NCI-H446 (cell line): ENCODE measurements around the gene SYAP1.
"Not testable (repeated sequence)": the region's sequence is repeated elsewhere in the genome, so short reads cannot be mapped to it uniquely, and the experiment has no call there.

Source experiments
- DNase-seq, 2 experiments: peaks; one replicate each; lab custom pipeline; 2025; lab: John Stamatoyannopoulos, UW

Gene SYAP1, protein sequence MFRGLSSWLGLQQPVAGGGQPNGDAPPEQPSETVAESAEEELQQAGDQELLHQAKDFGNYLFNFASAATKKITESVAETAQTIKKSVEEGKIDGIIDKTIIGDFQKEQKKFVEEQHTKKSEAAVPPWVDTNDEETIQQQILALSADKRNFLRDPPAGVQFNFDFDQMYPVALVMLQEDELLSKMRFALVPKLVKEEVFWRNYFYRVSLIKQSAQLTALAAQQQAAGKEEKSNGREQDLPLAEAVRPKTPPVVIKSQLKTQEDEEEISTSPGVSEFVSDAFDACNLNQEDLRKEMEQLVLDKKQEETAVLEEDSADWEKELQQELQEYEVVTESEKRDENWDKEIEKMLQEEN

GRCh38 chrX:16719334-16720084 is at the start of gene SYAP1:
SYAP1 (plus strand) TSS chrX:16719612; CDS start chrX:16719725, 113 bp downstream.
- DNase-seq: peak; percentile 92 to 95

DNA sequence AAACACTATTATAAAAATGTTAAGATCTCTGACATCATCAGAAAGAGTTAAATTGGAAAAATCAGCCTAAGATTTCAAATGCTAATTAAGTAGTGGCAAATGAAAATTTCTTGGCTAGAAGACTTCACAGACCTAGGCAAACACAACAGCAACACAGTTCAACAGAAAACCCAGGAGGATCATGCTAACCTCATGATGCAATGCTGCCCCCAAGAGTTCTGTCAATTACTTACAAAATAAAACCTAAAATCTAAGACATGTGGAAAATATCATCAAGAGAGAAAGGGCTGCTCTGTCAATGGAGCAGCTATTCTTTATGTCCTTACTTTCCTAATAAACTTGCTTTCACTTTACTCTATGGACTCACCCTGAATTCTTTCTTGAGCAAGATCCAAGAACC is 48.4 kb upstream of the SYAP1 start:
- peak in 1 of 2 experiments; percentile 1 for DNase-seq

GRCh38 chrX:16678689-16679088 is 40.7 kb upstream of the SYAP1 start:
- no peak for DNase-seq

DNA sequence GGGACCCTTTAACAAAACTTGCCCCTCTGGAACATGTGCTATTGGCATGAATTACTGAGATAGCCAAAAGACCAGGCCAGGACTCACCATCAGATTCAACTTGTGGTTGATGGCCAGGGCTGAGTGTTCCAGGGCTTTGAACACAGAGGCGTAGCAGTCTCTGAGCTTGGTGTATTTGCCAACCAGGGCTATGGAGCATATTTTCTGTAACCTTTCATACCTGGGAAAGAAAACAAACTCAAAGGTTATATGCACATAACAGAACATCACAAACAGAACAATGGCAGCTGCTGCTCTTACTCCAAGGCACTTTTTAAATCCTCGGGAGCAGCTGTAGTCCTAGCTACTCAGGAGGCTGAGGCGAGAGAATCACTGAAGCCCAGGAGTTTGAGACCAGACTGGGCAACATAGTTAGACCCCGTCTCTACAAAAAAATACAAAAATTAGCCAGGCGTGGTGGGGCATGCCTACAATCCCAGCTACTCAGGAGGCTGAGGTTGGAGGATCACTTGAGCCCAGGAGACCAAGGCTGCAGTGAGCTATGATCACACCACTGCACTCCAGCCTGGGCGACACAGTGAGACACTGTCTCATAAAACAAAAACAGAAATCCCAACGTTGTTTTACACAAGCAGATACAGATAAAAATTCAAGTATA is 36.3 kb upstream of the SYAP1 start:
- DNase-seq: no peak

DNA sequence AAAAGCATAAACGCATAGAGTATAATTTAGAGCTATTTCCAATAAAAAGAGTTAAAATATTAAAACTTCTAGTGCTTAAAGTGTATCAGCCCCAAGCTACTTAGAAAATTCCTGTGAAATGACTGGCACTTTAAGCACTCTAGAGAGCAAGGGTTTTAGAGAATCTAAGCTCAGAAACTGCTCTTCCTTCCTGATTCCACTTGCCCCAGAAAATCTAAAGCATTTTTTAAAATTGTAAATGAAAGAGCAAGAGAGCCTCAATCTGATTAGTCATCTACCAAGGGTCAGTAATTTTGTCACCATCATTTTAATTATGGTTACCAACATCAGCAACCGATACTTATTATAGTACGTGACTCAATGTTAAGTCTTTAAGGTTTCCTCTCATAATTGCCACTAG is 31.9 kb upstream of the SYAP1 start:
- DNase-seq: no peak

- peak; percentile 9 to 44 for DNase-seq
Observed at GRCh38 chrX:16695079-16695676, 24.2 kb upstream of the SYAP1 start.

DNA sequence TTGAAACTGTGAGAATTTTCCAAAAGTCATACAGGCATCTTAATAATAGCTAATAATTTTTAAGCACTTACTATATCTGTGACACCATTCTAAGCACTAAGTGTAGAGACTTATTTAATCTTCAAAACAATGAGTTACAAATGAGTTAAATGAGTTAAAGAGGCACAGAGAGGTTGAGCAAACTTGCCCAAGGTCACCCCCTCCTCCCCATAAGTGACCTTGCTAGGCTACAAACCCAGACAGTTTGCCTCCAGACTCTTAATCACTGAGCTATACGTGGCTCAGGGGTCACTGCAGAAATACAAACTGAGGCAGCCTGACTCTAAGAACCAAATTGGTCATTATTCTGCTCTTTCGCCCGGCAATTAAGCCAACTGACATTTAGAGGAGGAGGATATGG is 22.5 kb upstream of the SYAP1 start:
- DNase-seq: no peak

- no peak for DNase-seq
Observed at GRCh38 chrX:16699389-16699788, 20.0 kb upstream of the SYAP1 start.

- no peak for DNase-seq
Observed at GRCh38 chrX:16700734-16701133, 18.7 kb upstream of the SYAP1 start.

GRCh38 chrX:16702700-16703599 is 16.5 kb upstream of the SYAP1 start:
- DNase-seq: no peak

DNA sequence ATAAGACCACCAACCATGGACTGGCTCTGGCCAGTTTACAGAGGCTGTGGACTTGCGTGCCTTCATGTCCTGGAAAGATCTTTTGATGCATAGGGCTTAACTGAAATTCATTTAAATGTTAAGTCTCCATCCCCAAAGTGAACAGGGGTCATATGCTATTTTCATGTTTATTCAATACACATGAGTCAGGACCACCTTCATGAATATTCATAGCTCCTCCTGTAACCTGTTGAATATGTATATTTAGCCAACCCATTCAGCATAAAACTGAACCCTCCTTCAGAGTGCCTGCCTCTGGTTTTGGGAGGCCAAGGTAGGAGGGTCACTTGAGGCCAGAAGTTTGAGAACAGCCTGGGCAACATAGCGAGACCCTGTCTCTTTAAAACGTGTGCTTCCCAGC is 14.0 kb upstream of the SYAP1 start:
- DNase-seq: no peak

- DNase-seq: no peak
Observed at GRCh38 chrX:16708016-16708415, 11.4 kb upstream of the SYAP1 start.

- DNase-seq: no peak
Observed at GRCh38 chrX:16711219-16711811, 8.1 kb upstream of the SYAP1 start.

GRCh38 chrX:16711893-16712547 is 7.4 kb upstream of the SYAP1 start:
- DNase-seq: no peak

- DNase-seq: peak in 1 of 2 experiments; percentile 53
Observed at GRCh38 chrX:16712548-16713155, 6.8 kb upstream of the SYAP1 start, which contains the start of gene CTPS2. CTPS2 (minus strand) TSS chrX:16712669; CDS start chrX:16702902, 9,767 bp downstream.

GRCh38 chrX:16714504-16714903 is 4.9 kb upstream of the SYAP1 start:
- no peak for DNase-seq

GRCh38 chrX:16715638-16716037 is 3.8 kb upstream of the SYAP1 start:
- DNase-seq: not testable (repeated sequence)

- not testable (repeated sequence) for DNase-seq
Observed at GRCh38 chrX:16716451-16716850, 3.0 kb upstream of the SYAP1 start.

DNA sequence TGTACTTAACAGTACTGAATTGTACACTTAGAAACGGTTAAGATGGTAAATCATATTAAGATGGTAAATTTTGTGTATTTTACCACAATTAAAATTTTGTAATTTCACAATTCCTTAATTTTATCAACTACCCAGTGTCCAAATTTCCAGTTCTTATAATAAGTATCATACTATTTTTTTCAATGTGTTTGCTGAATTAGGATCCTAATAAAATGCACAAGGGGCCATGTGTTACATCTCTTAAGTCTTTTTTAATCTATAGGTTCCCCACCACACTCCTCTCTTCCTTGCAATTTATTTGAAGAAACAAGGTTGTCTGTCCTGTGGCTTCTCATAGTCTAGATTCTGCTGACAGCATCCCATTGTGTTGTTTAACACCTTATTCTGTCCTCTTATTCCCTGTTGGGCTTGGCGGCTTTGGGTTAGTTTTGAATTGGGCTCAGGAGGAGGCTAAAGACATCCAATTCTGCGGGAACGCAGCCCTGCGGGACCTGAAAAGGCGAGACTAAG is 533 bp upstream of the SYAP1 start:
- DNase-seq: no peak

GRCh38 chrX:16722481-16722880 is 3.1 kb downstream of the SYAP1 start:
- DNase-seq: no peak
